GM23248 (cell line): ENCODE measurements around the gene APOD.
"Not testable (repeated sequence)": the region's sequence is repeated elsewhere in the genome, so short reads cannot be mapped to it uniquely, and the experiment has no call there.

Experiments used
- EZH2 ChIP-seq: fragments of 200-600 bp; sonication (generic); IDR thresholded peaks from 2 replicates; pipeline ENCODE4 v1.6.1; 2018; ENCODE audit warnings: antibody characterized with exemption, mild to moderate bottlenecking; ENCODE audit not compliant: insufficient read depth, poor library complexity, severe bottlenecking
- EZH2phosphoT487 ChIP-seq: fragments of 200-600 bp; sonication (generic); IDR thresholded peaks from 2 replicates; pipeline ENCODE4 v1.6.1; 2018; ENCODE audit warnings: antibody characterized with exemption, moderate library complexity, mild to moderate bottlenecking, low read depth; ENCODE audit not compliant: insufficient read depth

DNA sequence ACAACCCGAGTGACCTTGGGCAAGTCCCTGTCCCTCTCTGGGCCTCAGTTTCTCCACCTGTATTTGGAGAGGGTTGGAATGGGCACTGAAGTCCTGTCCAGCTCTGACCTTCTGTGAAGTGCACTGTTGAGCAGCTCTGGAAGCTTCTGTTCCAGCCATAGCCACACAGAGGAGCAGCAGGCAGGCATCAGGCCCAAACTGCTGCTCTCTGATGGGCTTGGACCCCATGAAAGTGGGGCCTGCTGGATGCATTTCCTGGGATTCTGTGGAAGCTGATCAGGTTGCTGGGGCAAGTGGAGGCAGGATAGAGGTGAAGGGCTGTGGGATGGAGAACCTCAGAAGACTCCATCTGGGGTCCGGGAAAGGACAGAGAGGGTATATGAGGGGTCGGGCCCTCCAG lies 36.7 kb upstream of the APOD start:
- not testable (repeated sequence) for TF ChIP-seq EZH2, EZH2phosphoT487
